Peyer's patch (tissue), 4 donors: ENCODE data around the gene NDUFS4.

Experiments
- CTCF ChIP-seq, 6 experiments: fragments of 450-650 bp in 4 of 6; fragments of 200-600 bp in 2 of 6; sonication (generic) in 1 of 6; IDR thresholded peaks; one replicate each; pipeline ENCODE4 v1.5.1; 2017 to 2019; ENCODE audit warnings: antibody characterized with exemption in 6 of 6, mild to moderate bottlenecking in 3 of 6, moderate library complexity in 1 of 6
- POLR2A ChIP-seq, 2 donors: fragments of 450-650 bp; IDR thresholded peaks; one replicate each; pipeline ENCODE4 v1.5.1; 2017; ENCODE audit warnings: antibody characterized with exemption in 2 of 2, mild to moderate bottlenecking in 2 of 2, moderate library complexity in 2 of 2

- TF ChIP-seq CTCF (IDR thresholded peaks at IDR 0.05) (no peak), POLR2A (IDR thresholded peaks at IDR 0.05) (no peak)
Observed at GRCh38 chr5:53571403-53571802, 11.0 kb downstream of the NDUFS4 start.
